LoVo (cell line): ENCODE measurements around the gene NEK1.

Experiments
- DNase-seq: peaks from one replicate; pipeline ENCODE4 v3.0.0-alpha.2; 2016; ENCODE audit warnings: low spot score

Gene NEK1

GRCh38 chr4:169418846-169419245, 193.5 kb downstream of the NEK1 start:
- DNase-seq: no peak

GRCh38 chr4:169417629-169418282, 194.6 kb downstream of the NEK1 start:
- DNase-seq: peak; percentile 12

GRCh38 chr4:169416997-169417396, 195.4 kb downstream of the NEK1 start:
- no peak for DNase-seq

- no peak for DNase-seq
Measured at GRCh38 chr4:169416461-169416860, 195.9 kb downstream of the NEK1 start.

- no peak for DNase-seq
Measured at GRCh38 chr4:169414913-169415312, 197.5 kb downstream of the NEK1 start.

- DNase-seq: no peak
Measured at GRCh38 chr4:169412046-169412445, 200.3 kb downstream of the NEK1 start.

- DNase-seq: no peak
Measured at GRCh38 chr4:169410839-169411770, 201.3 kb downstream of the NEK1 start.

- no peak for DNase-seq
Measured at GRCh38 chr4:169407217-169407845, 205.1 kb downstream of the NEK1 start.

- DNase-seq: no peak
Measured at GRCh38 chr4:169404960-169405359, 207.4 kb downstream of the NEK1 start.

GRCh38 chr4:169400832-169401231, 211.6 kb downstream of the NEK1 start:
- no peak for DNase-seq

GRCh38 chr4:169399976-169400767, 212.2 kb downstream of the NEK1 start:
- no peak for DNase-seq

- no peak for DNase-seq
Measured at GRCh38 chr4:169398316-169398715, 214.1 kb downstream of the NEK1 start.

- DNase-seq: no peak
Measured at GRCh38 chr4:169397762-169398161, 214.6 kb downstream of the NEK1 start.

GRCh38 chr4:169385376-169385775, 227.0 kb downstream of the NEK1 start:
- no peak for DNase-seq

- no peak for DNase-seq
Measured at GRCh38 chr4:169384779-169385178, 227.6 kb downstream of the NEK1 start.

- DNase-seq: no peak
Measured at GRCh38 chr4:169383724-169384123, 228.7 kb downstream of the NEK1 start.

GRCh38 chr4:169379688-169380087, 232.7 kb downstream of the NEK1 start:
- DNase-seq: no peak

GRCh38 chr4:169377367-169377766, 235.0 kb downstream of the NEK1 start:
- DNase-seq: no peak

- DNase-seq: no peak
Measured at GRCh38 chr4:169376421-169376820, 236.0 kb downstream of the NEK1 start.

GRCh38 chr4:169372791-169373190, 239.6 kb downstream of the NEK1 start:
- DNase-seq: no peak

GRCh38 chr4:169369634-169370033, 242.7 kb downstream of the NEK1 start:
- DNase-seq: no peak

GRCh38 chr4:169367826-169368225, 244.6 kb downstream of the NEK1 start:
- no peak for DNase-seq
